HCT116 (cell line): ENCODE data around the gene SIGLEC14. TPM values are rescaled to one million over a fixed set of nuclear protein-coding genes. Genes with fewer than 3 reads are reported as not detected.

ENCODE experiments used
- ATAC-seq: fragments of 200-7000 bp; cut with Tn5 transposase; 2 replicates; pipeline ENCODE4 v1.9.1; 2020; ENCODE audit warnings: mild to moderate bottlenecking, moderate library complexity
- BruUV-seq: library from RNA; stranded (reverse); fragments of 400-500 nt; replicated peaks from 2 replicates; lab custom pipeline; 2021; lab: Mats Ljungman, UMichigan
- CTCF ChIA-PET: fragments of 300-600 bp; sonication (Branson Sonifier 250); formaldehyde crosslinking; loops from one replicate; lab custom pipeline; 2021; ENCODE audit warnings: antibody characterized with exemption; lab: Charles Lee
- POLR2A ChIA-PET: fragments of 300-600, 350-600 bp; sonication (Branson Sonifier 250); formaldehyde crosslinking; loops from one replicate; lab custom pipeline; 2021; ENCODE audit warnings: antibody characterized with exemption; lab: Charles Lee
- RAD21 ChIA-PET, 2 experiments: fragments of 300-600 bp; sonication (Branson Sonifier 250); formaldehyde crosslinking; loops; one replicate each; lab custom pipeline; 2023; ENCODE audit warnings: low total read pairs in 2 of 2; ENCODE audit not compliant: uncharacterized antibody in 2 of 2, unreplicated experiment in 2 of 2, low non-redundant PET in 1 of 2; lab: Charles Lee
- DNase-seq: peaks from one replicate; pipeline ENCODE4 v3.0.0-alpha.2; 2010; ENCODE audit warnings: low read depth, low spot score
- H2AFZ ChIP-seq: fragments of 200-600 bp; shearing (Covaris generic), sonication (generic); 2 replicates; pipeline ENCODE4 v1.6.1; 2017; ENCODE audit warnings: low read depth, mixed run types, mixed read lengths, antibody characterized with exemption, low read length; ENCODE audit not compliant: poor library complexity, severe bottlenecking
- H3K27ac ChIP-seq: 2 replicates; pipeline ENCODE4 v1.5.1; 2012; ENCODE audit warnings: low read depth, low read length
- H3K27me3 ChIP-seq: fragments of 200-600 bp; sonication (generic); 2 replicates; pipeline ENCODE4 v1.6.1; 2016; ENCODE audit warnings: mixed run types, low read length, mixed read lengths; ENCODE audit not compliant: insufficient read depth
- H3K36me3 ChIP-seq, 2 experiments: fragments of 200-500 bp in 1 of 2; fragments of 200-600 bp in 1 of 2; sonication (Bioruptor generic) in 1 of 2; sonication (generic) in 1 of 2; 2 replicates each; pipeline versions ENCODE4 v1.5.1 to v1.6.1; 2014 to 2016; ENCODE audit warnings: low read length in 2 of 2, inconsistent platforms in 1 of 2, mixed read lengths in 1 of 2, mixed run types in 1 of 2; ENCODE audit not compliant: insufficient read depth in 2 of 2, control insufficient read depth in 1 of 2
- H3K4me1 ChIP-seq, 2 experiments: fragments of 200-600 bp in 1 of 2; sonication (generic) in 1 of 2; 2 replicates each; pipeline versions ENCODE4 v1.5.1 to v1.6.1; 2012 to 2017; ENCODE audit warnings: low read length in 2 of 2, inconsistent platforms in 1 of 2, mild to moderate bottlenecking in 1 of 2, mixed read lengths in 1 of 2, mixed run types in 1 of 2, moderate library complexity in 1 of 2; ENCODE audit not compliant: insufficient read depth in 2 of 2, control insufficient read depth in 1 of 2
- H3K4me2 ChIP-seq: fragments of 200-600 bp; sonication (generic); 2 replicates; pipeline ENCODE4 v1.6.1; 2017; ENCODE audit warnings: mixed run types, low read length, mixed read lengths
- H3K4me3 ChIP-seq, 2 experiments: fragments of 200-600 bp in 1 of 2; sonication (generic) in 1 of 2; replicated peaks in 1 of 2; 2 replicates each; pipeline ENCODE4 v1.5.1; 2011 to 2016; ENCODE audit warnings: low read length in 2 of 2, control low read depth in 1 of 2, low read depth in 1 of 2, mild to moderate bottlenecking in 1 of 2, mixed read lengths in 1 of 2, mixed run types in 1 of 2
- H3K79me2 ChIP-seq: fragments of 200-600 bp; sonication (generic); 2 replicates; pipeline ENCODE4 v1.6.1; 2017; ENCODE audit warnings: mild to moderate bottlenecking, mixed run types, low read length, moderate library complexity, mixed read lengths; ENCODE audit not compliant: insufficient read depth
- H3K9ac ChIP-seq: fragments of 200-600 bp; sonication (generic); 2 replicates; pipeline ENCODE4 v1.6.1; 2016; ENCODE audit warnings: low read length, mixed read lengths
- H3K9me2 ChIP-seq: fragments of 200-600 bp; sonication (generic), shearing (Covaris generic); 2 replicates; pipeline ENCODE4 v1.6.1; 2017; ENCODE audit warnings: mixed run types, mild to moderate bottlenecking, moderate library complexity; ENCODE audit not compliant: insufficient read depth
- H3K9me3 ChIP-seq, 2 experiments: fragments of 200-500 bp in 1 of 2; fragments of 200-600 bp in 1 of 2; sonication (Bioruptor generic) in 1 of 2; sonication (generic) in 1 of 2; 2 replicates each; pipeline ENCODE4 v1.6.1; 2014 to 2017; ENCODE audit warnings: low read length in 2 of 2, mixed read lengths in 2 of 2, inconsistent platforms in 1 of 2, low read depth in 1 of 2, mild to moderate bottlenecking in 1 of 2, mixed run types in 1 of 2, moderate library complexity in 1 of 2; ENCODE audit not compliant: control insufficient read depth in 1 of 2, insufficient read depth in 1 of 2
- H4K20me1 ChIP-seq: fragments of 200-600 bp; sonication (generic), shearing (Covaris generic); 2 replicates; pipeline ENCODE4 v1.6.1; 2017; ENCODE audit warnings: mixed run types, mild to moderate bottlenecking, moderate library complexity; ENCODE audit not compliant: insufficient read depth
- CBX3 ChIP-seq: IDR thresholded peaks from 2 replicates; pipeline ENCODE4 v1.6.1; 2012; ENCODE audit warnings: low read depth
- EZH2 ChIP-seq: fragments of 200-600 bp; sonication (generic); IDR thresholded peaks from 2 replicates; pipeline ENCODE4 v1.6.1; 2017; ENCODE audit warnings: antibody characterized with exemption, mixed run types
- EZH2phosphoT487 ChIP-seq: fragments of 200-600 bp; IDR thresholded peaks from 2 replicates; pipeline ENCODE4 v1.6.1; 2018; ENCODE audit warnings: antibody characterized with exemption, borderline replicate concordance
- JUND ChIP-seq: IDR thresholded peaks from 2 replicates; pipeline ENCODE4 v1.6.1; 2012
- POLR2AphosphoS5 ChIP-seq: IDR thresholded peaks from 2 replicates; pipeline ENCODE4 v1.6.1; 2011; ENCODE audit warnings: mild to moderate bottlenecking, low read depth, low read length, moderate library complexity
- SIN3A ChIP-seq: IDR thresholded peaks from 2 replicates; pipeline ENCODE4 v1.6.1; 2012; ENCODE audit warnings: low read depth
- SRF ChIP-seq: IDR thresholded peaks from 2 replicates; pipeline ENCODE4 v1.6.1; 2012; ENCODE audit warnings: low read depth
- TCF7L2 ChIP-seq: IDR thresholded peaks from 2 replicates; pipeline ENCODE4 v1.7.0; 2011; ENCODE audit warnings: borderline replicate concordance, inconsistent platforms; ENCODE audit not compliant: insufficient read depth, insufficient read length; ENCODE audit errors: extremely low read depth
- ZNF274 ChIP-seq: fragments of 200-500 bp; sonication (Bioruptor generic); IDR thresholded peaks from 2 replicates; pipeline ENCODE4 v1.6.1; 2014; ENCODE audit warnings: mild to moderate bottlenecking, low read depth, low read length, inconsistent platforms
- intact Hi-C: fragments of 100-400 bp; cut with micrococcal nuclease; formaldehyde crosslinking; loops from 2 replicates; pipeline ENCODE4 v1.10.0; 2022
- total RNA-seq: library from RNA; stranded (reverse); gene quantifications from one replicate; pipeline ENCODE4 v1.2.1, GENCODE V29; 2021; ENCODE audit not compliant: unreplicated experiment

SIGLEC14 gene
- total RNA-seq, 1 experiment from 2014 or later, result not detected

DNA sequence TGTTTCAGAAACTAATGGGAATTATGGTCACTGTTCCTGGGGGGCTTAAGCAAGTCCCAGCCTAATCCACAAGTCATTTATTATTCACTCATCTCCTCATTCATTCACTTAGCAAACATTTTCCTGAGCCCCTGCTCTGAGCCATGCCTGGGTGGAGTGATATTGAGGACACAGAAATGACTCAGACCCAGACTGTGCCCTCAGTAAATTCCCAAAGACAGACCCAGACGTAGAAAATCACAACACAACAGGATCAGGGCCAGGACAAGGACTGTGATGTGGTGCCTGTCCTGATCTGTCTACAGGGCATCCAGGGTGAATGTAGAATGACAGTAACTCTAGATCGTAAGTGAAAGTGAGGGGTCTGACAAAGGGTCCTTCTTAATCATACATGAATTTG, 39.5 kb upstream of the SIGLEC14 start:
- peaks cover 14 to 44% of the 10 kb centered on the region in 2 experiments for H3K4me1 ChIP-seq
- DNase-seq, result no peak

DNA sequence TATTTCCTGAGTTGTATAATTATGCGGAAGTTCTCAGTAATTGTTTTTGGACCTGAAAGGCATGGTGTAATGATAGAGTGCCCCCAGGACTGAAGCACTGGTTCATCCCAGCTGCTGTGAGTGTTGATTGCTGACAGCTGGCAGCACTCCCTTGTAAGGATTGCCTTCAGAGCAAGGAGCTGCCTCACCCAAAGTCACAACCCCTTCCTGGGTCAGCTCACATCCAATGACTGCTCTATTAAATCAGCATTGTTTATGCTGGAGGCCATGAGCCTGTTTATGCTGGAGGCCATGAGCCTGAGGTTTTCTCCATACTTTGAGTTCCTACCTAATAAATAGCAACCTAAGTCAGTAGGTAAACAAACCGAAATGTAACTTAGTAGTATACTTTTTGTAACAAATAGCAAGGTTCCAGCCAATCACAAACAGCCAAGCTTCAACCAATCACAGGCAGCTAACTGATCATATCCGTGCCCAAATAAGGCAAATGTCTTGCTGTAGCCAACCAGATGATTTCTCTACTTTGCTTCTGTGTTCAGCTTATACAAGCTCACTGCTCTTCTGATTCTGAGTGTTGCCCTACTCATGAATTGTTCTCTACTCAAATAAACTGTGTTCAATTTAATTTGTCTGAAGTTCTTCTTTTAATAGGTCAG, 34.8 kb upstream of the SIGLEC14 start:
- Histone ChIP-seq H3K27ac (no peak overlapping the region), H3K9me3 (no peaks in the 10 kb centered on the region), H3K36me3 (no peaks in the 10 kb centered on the region), H3K27me3 (no peaks in the 10 kb centered on the region), H4K20me1 (no peaks in the 10 kb centered on the region), H3K4me1 (peaks cover 6 to 7% of the 10 kb centered on the region in 2 experiments), H2AFZ (no peak overlapping the region), H3K79me2 (no peaks in the 10 kb centered on the region), H3K4me3 (no peak overlapping the region), H3K4me2 (no peak overlapping the region), H3K9ac (no peak overlapping the region), H3K9me2 (no peaks in the 10 kb centered on the region)
- ATAC-seq (no peak; the same call in 1 of the 2 replicates), DNase-seq (no peak)
- intact Hi-C loops, result no loop called here
- ChIA-PET CTCF (interaction anchor here (1.3 kb wide), 1 partner anchor 20 kb away, joined by 5 read pairs; no protein-coding TSS in a partner anchor), POLR2A (no interaction called here), RAD21 (no interaction called here)
- TF ChIP-seq CBX3 (no peak), SRF (peak; percentile 93)
- no TSS peak for BruUV-seq

More for the DNA sequence above, 39.5 kb upstream of the SIGLEC14 start:
- CTCF ChIA-PET, result no interaction called here
- Histone ChIP-seq H2AFZ (no peak overlapping the region), H3K9me3 (no peaks in the 10 kb centered on the region), H3K36me3 (no peaks in the 10 kb centered on the region), H3K9me2 (no peaks in the 10 kb centered on the region), H3K4me3 (no peak overlapping the region), H4K20me1 (no peaks in the 10 kb centered on the region), H3K79me2 (peaks cover 26% of the 10 kb centered on the region), H3K4me2 (peak overlapping the region; percentile 88; the same call in 1 of the 2 replicates), H3K27ac (no peak overlapping the region), H3K27me3 (no peaks in the 10 kb centered on the region), H3K9ac (no peak overlapping the region)
- BruUV-seq, result no TSS peak
- POLR2A ChIA-PET, result no interaction called here
- intact Hi-C loops, result no loop called here
- RAD21 ChIA-PET, result no interaction called here
- TF ChIP-seq EZH2phosphoT487 (no peak), JUND (no peak), ZNF274 (no peak), EZH2 (no peak), SRF (no peak), SIN3A (no peak), POLR2AphosphoS5 (no peak), TCF7L2 (no peak)
- ATAC-seq, result no peak
